Muscle layer of colon (tissue), 2 donors: Measurements from ENCODE around the gene CCT2.

ENCODE experiments used
- H3K27ac ChIP-seq: one replicate; pipeline ENCODE4 v1.7.0; 2013; ENCODE audit warnings: low read depth, mild to moderate bottlenecking, low read length, moderate library complexity
- H3K27me3 ChIP-seq, 2 donors: one replicate each; pipeline ENCODE4 v1.7.0; 2013; ENCODE audit warnings: low read length in 2 of 2, mild to moderate bottlenecking in 2 of 2; ENCODE audit not compliant: insufficient read depth in 2 of 2, control insufficient read depth in 1 of 2
- H3K36me3 ChIP-seq: one replicate; pipeline ENCODE4 v1.7.0; 2013; ENCODE audit warnings: mild to moderate bottlenecking, low read length; ENCODE audit not compliant: insufficient read depth
- H3K4me1 ChIP-seq: one replicate; pipeline ENCODE4 v1.7.0; 2013; ENCODE audit warnings: mild to moderate bottlenecking, low read length; ENCODE audit not compliant: insufficient read depth
- H3K4me3 ChIP-seq, 2 donors: one replicate each; pipeline ENCODE4 v1.7.0; 2013; ENCODE audit warnings: low read length in 2 of 2, low read depth in 1 of 2, mild to moderate bottlenecking in 1 of 2, moderate library complexity in 1 of 2
- H3K9ac ChIP-seq: one replicate; pipeline ENCODE4 v1.7.0; 2013; ENCODE audit warnings: low read length
- H3K9me3 ChIP-seq: one replicate; pipeline ENCODE4 v1.7.0; 2013; ENCODE audit warnings: mild to moderate bottlenecking, low read length
- donor health status: abdominal sarcoma.
- donor health status: Adenocarcinoma of cecum.

Gene CCT2

GRCh38 chr12:69644511-69644910 lies 59.3 kb downstream of the CCT2 start:
- H3K36me3 ChIP-seq = no peaks in the 10 kb centered on the region
- H3K27me3 ChIP-seq = no peaks in the 10 kb centered on the region
- no peaks in the 10 kb centered on the region for H3K4me1 ChIP-seq
- H3K9me3 ChIP-seq = no peaks in the 10 kb centered on the region
- H3K9ac ChIP-seq = no peak overlapping the region
- no peak overlapping the region for H3K4me3 ChIP-seq
- no peak overlapping the region for H3K27ac ChIP-seq

- no peak overlapping the region for H3K4me3 ChIP-seq
- no peak overlapping the region for H3K27ac ChIP-seq
- no peaks in the 10 kb centered on the region for H3K27me3 ChIP-seq
- no peaks in the 10 kb centered on the region for H3K9me3 ChIP-seq
- no peaks in the 10 kb centered on the region for H3K36me3 ChIP-seq
- H3K4me1 ChIP-seq = no peaks in the 10 kb centered on the region
- no peak overlapping the region for H3K9ac ChIP-seq
These were observed 59.8 kb downstream of the CCT2 start for GRCh38 chr12:69645031-69645430.

GRCh38 chr12:69647178-69647577 lies 61.9 kb downstream of the CCT2 start:
- no peaks in the 10 kb centered on the region for H3K4me1 ChIP-seq
- no peak overlapping the region for H3K9ac ChIP-seq
- no peak overlapping the region for H3K4me3 ChIP-seq
- no peaks in the 10 kb centered on the region for H3K36me3 ChIP-seq
- no peaks in the 10 kb centered on the region for H3K9me3 ChIP-seq
- H3K27ac ChIP-seq = no peak overlapping the region
- H3K27me3 ChIP-seq = no peaks in the 10 kb centered on the region

GRCh38 chr12:69648476-69648875 lies 63.2 kb downstream of the CCT2 start:
- Histone ChIP-seq H3K9me3 (no peaks in the 10 kb centered on the region), H3K27ac (no peak overlapping the region), H3K4me1 (no peaks in the 10 kb centered on the region), H3K27me3 (no peaks in the 10 kb centered on the region), H3K9ac (no peak overlapping the region), H3K4me3 (no peak overlapping the region), H3K36me3 (no peaks in the 10 kb centered on the region)

- H3K36me3 ChIP-seq = no peaks in the 10 kb centered on the region
- H3K4me3 ChIP-seq = no peak overlapping the region
- H3K9ac ChIP-seq = no peak overlapping the region
- no peak overlapping the region for H3K27ac ChIP-seq
- H3K4me1 ChIP-seq = no peaks in the 10 kb centered on the region
- no peaks in the 10 kb centered on the region for H3K9me3 ChIP-seq
- no peaks in the 10 kb centered on the region for H3K27me3 ChIP-seq
These were observed 64.3 kb downstream of the CCT2 start for GRCh38 chr12:69649529-69649928.
